Activated CD8-positive, alpha-beta memory T cell treated with anti-CD3 and anti-CD28 coated beads, Interleukin-2, amount 10 ng/mL, durations not matched to agents 7 days and 5 days (primary cell): ENCODE results near the gene PMVK. TPM values are rescaled to one million over a fixed set of nuclear protein-coding genes. Genes with fewer than 3 reads are reported as not detected.
"Not testable (repeated sequence)": the region's sequence is repeated elsewhere in the genome, so short reads cannot be mapped to it uniquely, and the experiment has no call there.

Experiments used
- ATAC-seq: fragments of 150-1000 bp; cut with Tn5 transposase; one replicate; pipeline ENCODE4 v1.10.0; 2021; ENCODE audit warnings: moderate library complexity
- CTCF ChIA-PET: fragments of 350-600 bp; sonication (Branson Sonifier 250); formaldehyde crosslinking; loops from one replicate; lab custom pipeline; 2021; ENCODE audit warnings: antibody characterized with exemption; lab: Charles Lee
- DNase-seq: peaks from one replicate; pipeline ENCODE4 v3.0.0-alpha.2; 2020
- H3K27ac Mint-ChIP-seq: one replicate; pipeline ENCODE4 v1.8.0; 2021; ENCODE audit warnings: mild to moderate bottlenecking, mixed read lengths
- H3K27me3 Mint-ChIP-seq: one replicate; pipeline ENCODE4 v1.8.0; 2021; ENCODE audit warnings: mixed read lengths
- H3K36me3 Mint-ChIP-seq: one replicate; pipeline ENCODE4 v1.8.0; 2021; ENCODE audit warnings: mild to moderate bottlenecking, mixed read lengths
- H3K4me1 Mint-ChIP-seq: one replicate; pipeline ENCODE4 v1.8.0; 2021; ENCODE audit warnings: mixed read lengths
- H3K4me3 Mint-ChIP-seq: one replicate; pipeline ENCODE4 v1.8.0; 2021; ENCODE audit warnings: mild to moderate bottlenecking, moderate library complexity, mixed read lengths
- H3K9me3 Mint-ChIP-seq: one replicate; pipeline ENCODE4 v1.8.0; 2022; ENCODE audit warnings: low read depth, mixed read lengths
- total RNA-seq, 2 experiments: library from RNA; stranded (reverse); gene quantifications; one replicate each; pipeline ENCODE4 v1.2.3, GENCODE V29; 2021

PMVK gene
- 10 to 100 TPM; 43.6 to 46.8 TPM for total RNA-seq

DNA sequence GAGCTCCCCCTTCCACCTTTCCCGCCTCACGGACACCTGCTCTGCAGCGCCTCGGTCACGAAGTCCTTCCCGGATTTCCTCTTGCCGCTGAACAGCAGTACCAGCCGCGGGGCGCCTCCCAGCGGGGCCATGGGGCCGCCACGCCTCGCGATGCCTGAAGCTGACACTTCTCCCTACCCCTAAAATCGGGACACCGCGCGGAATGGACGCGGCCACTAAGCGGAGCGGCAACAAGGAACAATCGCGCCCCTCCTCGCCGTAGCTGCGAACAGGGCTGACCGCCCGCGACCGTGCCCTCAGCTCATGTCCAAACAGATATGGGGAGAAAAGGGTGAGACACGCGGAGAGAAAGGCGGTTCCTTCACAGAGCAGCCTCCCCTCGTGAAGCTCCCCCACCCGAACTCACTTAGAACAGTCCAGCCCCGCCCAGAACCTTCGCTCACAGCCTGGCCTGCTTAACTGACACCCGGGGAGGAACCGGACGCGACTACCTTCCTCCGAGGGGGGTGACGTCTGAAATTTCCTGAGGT, at the start of gene PMVK:
Gene PMVK, minus strand, starts transcription at position 165 of the 530 bp plus-strand sequence. Its CDS starts 34 bp downstream, at position 131.
- H3K27me3 Mint-ChIP-seq = no peaks in the 10 kb centered on the region
- H3K4me3 Mint-ChIP-seq = peak within 1 kb of the TSS; percentile 95
- peaks cover 61% of the 10 kb centered on the region for H3K4me1 Mint-ChIP-seq
- H3K9me3 Mint-ChIP-seq = no peaks in the 10 kb centered on the region
- H3K36me3 Mint-ChIP-seq = peaks cover 4% of the 10 kb centered on the region
- CTCF ChIA-PET = interaction anchor here (0.6 to 4.2 kb wide), 31 partner anchors 8 to 377 kb away, joined by 3 to 23 read pairs (median 4); partner anchors contain the start of genes ADAM15, FLAD1, PBXIP1 and PYGO2
- H3K27ac Mint-ChIP-seq = peak within 1 kb of the TSS; percentile 96
- peak; percentile 98 for DNase-seq
- ATAC-seq = peak; percentile 85

DNA sequence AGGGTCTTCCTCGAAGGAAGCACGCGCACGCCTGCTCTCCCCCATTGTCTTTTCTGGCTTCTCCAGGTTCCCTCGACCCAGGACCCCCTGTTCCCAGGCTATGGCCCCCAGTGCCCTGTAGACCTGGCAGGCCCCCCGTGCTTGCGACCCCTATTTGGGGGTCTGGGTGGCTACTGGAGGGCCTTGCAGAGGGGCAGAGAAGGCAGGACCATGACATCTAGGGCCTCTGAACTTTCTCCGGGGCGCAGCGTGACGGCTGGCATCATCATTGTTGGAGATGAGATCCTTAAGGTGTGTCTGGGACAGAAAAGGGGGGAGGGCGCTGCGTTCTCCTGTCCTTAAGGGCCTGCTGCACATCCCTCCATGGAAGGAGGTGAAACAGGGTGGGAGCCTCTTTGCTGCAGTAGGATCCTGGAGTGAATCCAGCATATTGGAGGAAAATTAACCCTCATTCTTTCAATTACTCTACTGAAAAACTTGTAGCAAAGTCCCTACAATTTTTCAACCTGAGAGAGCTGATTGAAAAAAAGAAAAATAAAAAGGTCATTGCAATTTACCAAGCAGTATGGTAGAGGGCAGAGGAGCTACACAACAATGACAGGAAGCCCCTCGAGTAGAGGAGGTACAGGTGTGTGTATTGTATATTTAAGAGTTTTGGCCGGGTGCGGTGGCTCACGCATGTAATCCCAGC, 47.4 kb upstream of the PMVK start:
- peaks cover 25% of the 10 kb centered on the region for H3K4me1 Mint-ChIP-seq
- CTCF ChIA-PET = interaction anchor here (1.0 to 7.1 kb wide), 23 partner anchors 9 to 424 kb away, joined by 3 to 129 read pairs (median 4); partner anchors contain the start of genes ADAM15, CKS1B, KRTCAP2 and LENEP
- DNase-seq (no peak), ATAC-seq (no peak)
- H3K4me3 Mint-ChIP-seq = no peak overlapping the region
- no peak overlapping the region for H3K27ac Mint-ChIP-seq
- H3K9me3 Mint-ChIP-seq = no peaks in the 10 kb centered on the region
- H3K27me3 Mint-ChIP-seq = no peaks in the 10 kb centered on the region
- peaks cover 32% of the 10 kb centered on the region for H3K36me3 Mint-ChIP-seq

DNA sequence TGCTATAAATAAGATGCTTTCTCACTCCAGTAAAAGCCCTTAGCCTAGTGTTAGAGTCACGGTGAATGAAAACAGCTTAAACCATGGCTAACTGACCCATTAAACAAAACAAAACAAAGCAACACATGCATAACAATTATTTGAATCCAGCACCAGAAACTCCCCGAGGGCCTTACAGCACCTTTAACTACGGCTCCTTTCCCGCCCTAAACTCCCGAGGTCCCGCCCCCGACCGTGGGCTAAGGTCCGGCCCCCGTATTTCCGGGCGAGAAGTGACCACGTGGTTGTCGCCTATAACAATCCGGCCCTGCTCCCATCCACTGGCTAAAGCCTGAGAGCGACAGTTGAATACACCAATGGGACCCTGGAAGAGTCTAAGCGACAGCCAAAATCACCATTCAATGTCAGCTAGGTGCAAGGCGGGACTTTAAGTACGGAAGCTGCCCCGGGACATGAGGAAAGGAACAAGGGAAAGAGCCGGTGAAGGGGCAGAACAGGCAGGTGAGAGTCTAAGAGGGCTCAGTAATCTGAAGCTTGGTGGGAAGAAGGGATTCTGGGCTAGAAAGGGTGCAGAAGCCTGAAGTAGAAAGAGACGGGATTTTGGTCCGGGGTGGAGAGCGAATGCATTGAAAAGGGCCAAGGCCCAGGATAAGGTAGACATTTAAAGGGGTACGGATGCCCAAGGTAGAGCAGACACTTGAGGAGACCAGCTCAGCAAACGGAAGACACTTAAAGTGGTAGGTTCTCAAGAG, 46.6 kb upstream of the PMVK start, which contains the start of gene FLAD1:
Gene FLAD1, plus strand, starts transcription at position 448 of the 752 bp plus-strand sequence. CDS start 351 bp downstream, outside the sequence.
- CTCF ChIA-PET = interaction anchor here (0.8 to 7.1 kb wide), 20 partner anchors 9 to 424 kb away, joined by 3 to 129 read pairs (median 4); partner anchors contain the start of genes ADAM15, CKS1B, KRTCAP2 and LENEP

DNA sequence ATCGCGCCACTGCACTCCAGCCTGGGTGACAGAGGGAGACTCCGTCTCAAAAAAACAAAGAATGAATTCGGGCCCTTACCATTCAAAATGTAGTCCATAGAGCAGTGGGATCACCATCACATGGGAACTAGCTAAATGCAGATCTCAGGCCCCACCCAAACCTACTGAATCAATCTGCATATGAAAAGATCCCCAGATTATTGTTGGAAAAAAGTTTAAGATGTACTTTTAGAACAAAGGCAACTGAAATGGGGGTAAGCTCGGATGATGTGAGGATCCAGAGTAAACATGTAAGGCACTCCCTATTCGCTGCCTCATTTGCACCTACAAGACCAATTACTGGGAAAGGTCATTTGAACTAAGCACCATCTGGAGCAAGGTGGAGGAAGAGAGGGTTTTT, 45.8 kb upstream of the PMVK start:
- ATAC-seq (no peak), DNase-seq (no peak)
- H3K27me3 Mint-ChIP-seq = no peaks in the 10 kb centered on the region
- H3K9me3 Mint-ChIP-seq = no peaks in the 10 kb centered on the region
- CTCF ChIA-PET = interaction anchor here (1.1 to 7.1 kb wide), 11 partner anchors 8 to 423 kb away, joined by 3 to 129 read pairs (median 7); partner anchors contain the start of genes ADAM15, CKS1B, LENEP and PMVK
- H3K4me3 Mint-ChIP-seq = no peak overlapping the region
- H3K27ac Mint-ChIP-seq = no peak overlapping the region
- H3K4me1 Mint-ChIP-seq = peaks cover 29% of the 10 kb centered on the region
- H3K36me3 Mint-ChIP-seq = peaks cover 31% of the 10 kb centered on the region

More for the DNA sequence above, 46.6 kb upstream of the PMVK start, which contains the start of gene FLAD1:
- no peaks in the 10 kb centered on the region for H3K27me3 Mint-ChIP-seq
- ATAC-seq (peak; percentile 100), DNase-seq (peak; percentile 99)
- no peak within 1 kb of the TSS for H3K27ac Mint-ChIP-seq
- H3K4me3 Mint-ChIP-seq = no peak within 1 kb of the TSS
- peaks cover 25% of the 10 kb centered on the region for H3K4me1 Mint-ChIP-seq
- H3K36me3 Mint-ChIP-seq = peaks cover 30% of the 10 kb centered on the region
- no peaks in the 10 kb centered on the region for H3K9me3 Mint-ChIP-seq

GRCh38 chr1:154978360-154978759, 41.8 kb upstream of the PMVK start:
- no peaks in the 10 kb centered on the region for H3K27me3 Mint-ChIP-seq
- ATAC-seq (no peak), DNase-seq (no peak)
- H3K27ac Mint-ChIP-seq = no peak overlapping the region
- H3K4me3 Mint-ChIP-seq = no peak overlapping the region
- CTCF ChIA-PET = interaction anchor here (1.7 to 7.0 kb wide), 3 partner anchors 21 to 73 kb away, joined by 5 to 32 read pairs (median 6); partner anchors contain the start of gene ADAM15
- H3K4me1 Mint-ChIP-seq = peaks cover 18% of the 10 kb centered on the region
- peaks cover 31% of the 10 kb centered on the region for H3K36me3 Mint-ChIP-seq
- H3K9me3 Mint-ChIP-seq = no peaks in the 10 kb centered on the region

- H3K36me3 Mint-ChIP-seq = peaks cover 31% of the 10 kb centered on the region
- H3K9me3 Mint-ChIP-seq, H3K27me3 Mint-ChIP-seq, DNase-seq, ATAC-seq, H3K4me3 Mint-ChIP-seq: not testable (repeated sequence)
- H3K27ac Mint-ChIP-seq = peak overlapping the region; percentile 27
- CTCF ChIA-PET = interaction anchor here (0.8 to 7.0 kb wide), 3 partner anchors 17 to 73 kb away, joined by 3 to 32 read pairs (median 5); partner anchors contain the start of gene ADAM15
- peaks cover 21% of the 10 kb centered on the region for H3K4me1 Mint-ChIP-seq
Measured at GRCh38 chr1:154977762-154978161, 41.2 kb upstream of the PMVK start.

DNA sequence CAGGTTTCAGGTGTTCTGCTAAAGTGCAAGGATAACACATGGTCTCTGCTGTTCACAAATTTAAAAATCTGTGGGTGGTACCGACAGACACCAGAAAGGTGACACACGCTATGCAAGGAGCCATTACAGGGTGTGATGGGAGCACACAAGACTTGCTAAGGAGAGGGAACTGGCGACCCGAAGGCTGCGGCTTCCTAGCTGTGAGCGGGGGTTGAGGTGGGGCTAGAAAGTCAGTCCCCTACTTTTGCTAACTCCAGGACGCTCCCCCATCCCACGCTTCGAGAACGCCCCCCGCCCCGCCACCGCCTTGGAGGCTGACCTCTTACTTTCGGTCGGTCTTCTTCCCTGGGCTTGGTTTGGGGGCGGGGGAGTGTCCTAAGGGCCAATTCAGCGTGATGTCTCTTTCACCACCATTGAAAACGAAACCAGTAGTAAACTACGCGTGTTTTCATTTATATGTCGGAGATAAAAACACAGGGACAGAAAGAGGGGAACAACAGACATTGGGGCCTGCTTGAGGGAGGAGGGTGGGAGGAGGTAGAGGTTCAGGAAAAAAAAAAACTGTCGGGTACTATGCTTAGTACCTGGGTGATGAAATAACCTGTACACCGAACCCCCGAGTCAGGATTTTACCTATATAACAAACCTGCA, 39.0 kb upstream of the PMVK start:
- peak; percentile 2 for ATAC-seq
- Mint-ChIP-seq H3K36me3 (peaks cover 24% of the 10 kb centered on the region), H3K4me1 (peaks cover 36% of the 10 kb centered on the region)

DNA sequence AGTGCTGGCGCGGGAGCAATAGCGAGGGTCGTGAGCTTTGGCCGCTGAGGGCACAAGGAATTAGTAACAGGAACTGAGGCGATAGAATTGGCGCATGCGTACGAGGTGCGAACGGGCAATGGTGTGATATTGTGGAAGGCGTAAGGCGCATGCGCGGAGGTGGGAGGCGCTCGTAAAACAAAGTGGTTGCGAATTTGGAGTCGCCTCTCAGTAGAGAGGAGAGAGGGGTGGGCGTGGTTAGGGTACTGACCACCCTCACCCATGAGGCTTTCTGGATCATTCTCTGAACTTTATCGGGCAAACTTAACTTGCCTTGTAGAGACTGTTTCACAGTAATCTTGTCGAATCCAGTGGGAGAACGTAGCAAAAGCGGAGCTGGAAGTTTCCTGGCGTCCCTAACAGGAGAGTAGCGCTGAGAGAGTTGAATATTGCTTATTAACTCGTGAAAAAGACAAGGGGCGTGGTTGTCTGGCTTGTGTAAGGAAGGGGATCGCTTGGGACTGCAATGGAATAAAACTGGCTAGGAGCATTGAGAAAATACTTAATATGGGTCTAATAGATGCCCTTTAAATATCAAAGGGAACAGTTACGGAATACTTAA, 38.4 kb upstream of the PMVK start:
- DNase-seq = peak; percentile 97
- peak; percentile 57 for ATAC-seq
- Mint-ChIP-seq H3K27me3 (no peaks in the 10 kb centered on the region), H3K4me1 (peaks cover 36% of the 10 kb centered on the region), H3K27ac (no peak overlapping the region), H3K36me3 (peaks cover 21% of the 10 kb centered on the region), H3K9me3 (no peaks in the 10 kb centered on the region), H3K4me3 (no peak overlapping the region)
- CTCF ChIA-PET = interaction anchor here (1.1 to 7.0 kb wide), 8 partner anchors 8 to 116 kb away, joined by 3 to 32 read pairs (median 12); partner anchors contain the start of genes ADAM15, FLAD1 and PBXIP1

More for the DNA sequence above, 39.0 kb upstream of the PMVK start:
- H3K4me3 Mint-ChIP-seq = no peak overlapping the region
- DNase-seq = peak; percentile 79
- no peaks in the 10 kb centered on the region for H3K27me3 Mint-ChIP-seq
- CTCF ChIA-PET = interaction anchor here (1.4 to 7.0 kb wide), 4 partner anchors 8 to 116 kb away, joined by 5 to 32 read pairs (median 16); partner anchors contain the start of genes FLAD1 and PBXIP1
- no peaks in the 10 kb centered on the region for H3K9me3 Mint-ChIP-seq
- H3K27ac Mint-ChIP-seq = no peak overlapping the region

- peaks cover 17% of the 10 kb centered on the region for H3K36me3 Mint-ChIP-seq
- no peak within 1 kb of the TSS for H3K4me3 Mint-ChIP-seq
- H3K9me3 Mint-ChIP-seq = no peaks in the 10 kb centered on the region
- no peak within 1 kb of the TSS for H3K27ac Mint-ChIP-seq
- CTCF ChIA-PET = interaction anchor here (0.8 to 7.0 kb wide), 13 partner anchors 9 to 117 kb away, joined by 3 to 32 read pairs (median 9); partner anchors contain the start of genes ADAM15, FLAD1, LENEP and PBXIP1
- no peaks in the 10 kb centered on the region for H3K27me3 Mint-ChIP-seq
- ATAC-seq (peak; percentile 89), DNase-seq (peak; percentile 98)
- H3K4me1 Mint-ChIP-seq = peaks cover 38% of the 10 kb centered on the region
Measured at GRCh38 chr1:154974102-154974807, 37.7 kb upstream of the PMVK start, which contains the start of gene CKS1B. TSS of gene CKS1B (plus strand) at chr1:154974681. CDS start at chr1:154974746, 65 bp downstream.

DNA sequence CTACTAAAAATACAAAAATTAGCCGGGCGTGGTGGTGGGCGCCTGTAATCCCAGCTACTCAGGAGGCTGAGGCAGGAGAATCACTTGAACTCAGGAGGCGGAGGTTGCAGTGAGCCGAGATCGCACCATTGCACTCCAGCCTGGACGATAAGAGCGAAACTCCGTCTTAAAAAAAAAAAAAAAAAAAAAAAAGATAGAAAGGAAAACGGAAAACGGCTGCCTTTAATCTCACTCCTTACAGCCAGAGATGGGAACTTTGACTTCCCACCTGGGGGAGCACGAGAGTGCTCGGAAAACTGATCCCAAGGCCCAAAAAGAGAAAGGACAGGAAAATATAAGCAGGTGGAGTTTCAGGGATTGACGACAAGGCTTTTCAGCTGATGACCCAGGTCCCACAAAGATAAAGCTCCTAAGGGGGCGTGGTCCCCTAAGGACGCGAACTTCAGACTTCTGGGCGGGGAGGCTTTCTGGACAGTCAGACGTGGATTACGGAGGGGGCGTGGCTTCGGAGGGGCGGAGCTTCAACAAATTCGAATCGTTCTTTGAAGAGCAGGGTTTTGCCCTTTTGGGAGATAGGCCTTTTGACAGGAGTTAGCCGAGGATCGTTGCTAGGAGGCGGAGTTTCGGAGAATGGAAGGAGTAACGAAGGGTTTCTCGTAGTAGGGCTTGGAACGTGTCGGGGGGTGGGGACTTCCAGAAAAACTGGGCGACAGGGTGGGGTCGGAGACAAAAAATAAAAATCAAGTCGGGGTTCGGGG, 37.0 kb upstream of the PMVK start:
- CTCF ChIA-PET = interaction anchor here (0.7 to 7.0 kb wide), 13 partner anchors 10 to 312 kb away, joined by 3 to 32 read pairs (median 9); partner anchors contain the start of genes ADAM15, FLAD1, LENEP and PBXIP1

More for the DNA sequence above, 37.0 kb upstream of the PMVK start:
- Mint-ChIP-seq H3K27me3 (no peaks in the 10 kb centered on the region), H3K9me3 (no peaks in the 10 kb centered on the region), H3K36me3 (peaks cover 12% of the 10 kb centered on the region), H3K4me1 (peaks cover 41% of the 10 kb centered on the region), H3K4me3 (no peak overlapping the region), H3K27ac (peak overlapping the region; percentile 60)
- peak; percentile 98 for DNase-seq
- ATAC-seq = peak; percentile 20
